Limb (tissue), 2 donors: Measurements from ENCODE around the gene ABCG1.

Source experiments
- DNase-seq, 2 donors: peaks; one replicate each; pipeline ENCODE4 v3.0.0-alpha.2; 2016; ENCODE audit errors: extremely low spot score in 2 of 2

Gene ABCG1

GRCh38 chr21:42231756-42232155, 12.8 kb downstream of the ABCG1 start:
- DNase-seq = no peak

- DNase-seq = no peak
Measured at GRCh38 chr21:42232176-42232825, 13.4 kb downstream of the ABCG1 start.

GRCh38 chr21:42233067-42233961, 14.4 kb downstream of the ABCG1 start:
- DNase-seq = no peak

GRCh38 chr21:42234041-42234440, 15.1 kb downstream of the ABCG1 start:
- DNase-seq = no peak

- DNase-seq = peak; percentile 61 to 87
Measured at GRCh38 chr21:42234464-42235241, 15.7 kb downstream of the ABCG1 start.

GRCh38 chr21:42235593-42235992, 16.7 kb downstream of the ABCG1 start:
- no peak for DNase-seq

GRCh38 chr21:42236014-42236413, 17.1 kb downstream of the ABCG1 start:
- DNase-seq = no peak

GRCh38 chr21:42236693-42237092, 17.8 kb downstream of the ABCG1 start:
- DNase-seq = no peak

- no peak for DNase-seq
Measured at GRCh38 chr21:42237161-42237560, 18.2 kb downstream of the ABCG1 start.

- DNase-seq = no peak
Measured at GRCh38 chr21:42237577-42237976, 18.6 kb downstream of the ABCG1 start.

GRCh38 chr21:42238185-42238934, 19.4 kb downstream of the ABCG1 start:
- DNase-seq = no peak

- no peak for DNase-seq
Measured at GRCh38 chr21:42239556-42239955, 20.6 kb downstream of the ABCG1 start.

GRCh38 chr21:42239973-42240372, 21.0 kb downstream of the ABCG1 start:
- no peak for DNase-seq

GRCh38 chr21:42242611-42243010, 23.7 kb downstream of the ABCG1 start:
- DNase-seq = no peak

GRCh38 chr21:42243026-42243425, 24.1 kb downstream of the ABCG1 start:
- no peak for DNase-seq

GRCh38 chr21:42245331-42246193, 26.6 kb downstream of the ABCG1 start:
- DNase-seq = no peak

- DNase-seq = no peak
Measured at GRCh38 chr21:42247716-42248115, 28.8 kb downstream of the ABCG1 start.

GRCh38 chr21:42248241-42248640, 29.3 kb downstream of the ABCG1 start:
- DNase-seq = no peak

- DNase-seq = no peak
Measured at GRCh38 chr21:42248783-42249597, 30.1 kb downstream of the ABCG1 start.
